ENCODE data around the gene ALDH1A3.

ALDH1A3 gene

DNA sequence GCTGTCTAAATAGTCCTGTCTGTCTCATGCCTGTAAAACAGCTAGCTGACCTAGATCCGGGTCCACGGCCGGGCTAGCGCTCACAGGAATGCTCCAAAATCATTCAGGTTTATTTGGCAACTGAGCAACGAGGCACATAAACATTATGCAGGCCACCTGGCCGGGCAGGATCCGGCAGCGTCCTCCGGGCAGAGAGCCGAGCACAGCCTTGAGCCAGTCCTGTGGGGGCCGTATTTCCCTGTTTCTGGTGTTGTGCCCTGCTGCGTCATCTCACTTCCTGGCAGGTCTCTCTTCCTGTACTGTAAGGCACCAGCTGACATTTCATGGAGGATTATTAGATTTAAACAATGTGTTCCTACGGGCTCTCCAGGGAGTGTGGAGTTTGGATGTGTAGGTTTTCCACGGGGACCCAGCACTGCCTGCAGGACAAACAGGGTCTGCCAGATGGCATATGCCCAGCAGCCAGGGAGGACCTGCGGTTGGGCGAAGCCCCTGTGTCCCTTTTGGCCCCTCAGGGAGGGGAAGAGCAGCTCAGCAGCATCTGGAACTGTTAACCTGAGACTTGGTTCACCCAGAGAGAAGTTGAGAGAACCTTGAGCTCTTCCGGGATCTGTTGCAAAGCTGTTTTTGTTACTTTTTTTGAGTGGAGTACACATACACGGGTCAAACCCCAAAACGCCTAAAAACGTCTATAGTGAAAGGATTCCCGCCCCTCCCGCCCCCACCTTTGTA is 23.0 kb downstream of the ALDH1A3 start:
- peak; percentile 82 for DNase-seq (ENCODE audit: low read depth)

DNA sequence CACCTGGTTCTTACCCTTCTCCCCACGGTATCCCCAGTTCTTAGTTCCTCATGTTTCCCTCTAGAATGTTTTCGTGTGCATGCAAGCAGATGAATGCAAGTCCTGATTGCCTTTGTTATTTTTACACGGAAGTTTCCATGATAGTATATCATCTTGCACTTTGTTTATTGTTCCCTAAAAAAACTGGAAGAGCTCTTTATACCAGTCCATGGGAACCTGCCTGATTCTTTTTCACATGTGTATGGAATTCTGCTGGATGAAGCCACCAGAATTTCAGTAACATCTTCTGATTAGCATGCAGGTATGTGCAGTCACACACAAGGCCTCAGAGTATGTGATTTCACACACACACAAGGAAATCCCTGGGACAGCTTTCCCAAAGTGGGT is 23.5 kb downstream of the ALDH1A3 start:
- no peak for DNase-seq (ENCODE audit: low read depth)

DNA sequence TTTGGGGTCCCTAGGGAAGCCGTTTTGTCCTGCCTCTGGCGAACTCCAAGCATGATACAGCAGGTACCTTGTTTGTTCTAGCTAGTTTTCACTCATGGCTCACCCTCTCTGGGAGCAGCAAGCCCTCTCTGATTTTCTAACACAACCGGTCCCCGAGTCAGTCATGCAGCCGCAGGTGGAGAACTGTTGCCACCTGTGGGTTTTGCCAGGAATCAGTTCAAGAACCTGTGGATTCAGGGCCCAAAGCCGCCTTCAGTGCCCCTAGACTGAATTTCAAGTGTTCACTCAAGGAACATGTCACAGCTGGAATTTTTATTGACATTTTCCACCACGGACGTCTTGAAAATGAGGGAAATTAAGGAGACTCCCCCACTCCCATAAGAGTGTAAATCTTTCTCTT is 26.2 kb downstream of the ALDH1A3 start:
- DNase-seq (ENCODE audit: low read depth), result no peak

DNA sequence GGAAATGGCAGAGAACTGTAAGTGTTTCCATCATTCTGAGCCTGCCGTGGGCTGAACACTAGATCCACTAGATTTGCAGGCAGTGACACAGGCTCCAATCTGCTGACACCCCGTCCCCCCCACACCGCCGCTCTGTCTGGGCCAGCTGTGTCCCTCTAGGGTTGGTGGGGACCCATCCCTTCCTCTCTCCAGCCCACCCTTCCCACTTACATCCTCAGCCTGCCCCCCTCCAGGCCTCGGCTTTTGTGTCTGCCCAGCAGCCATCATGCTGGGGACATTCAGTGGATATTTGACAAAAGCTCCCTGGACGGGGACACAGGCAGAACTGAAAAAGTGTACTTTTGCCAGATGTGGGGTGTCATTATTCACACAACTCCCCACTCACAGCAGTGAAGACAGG is 28.8 kb downstream of the ALDH1A3 start:
- DNase-seq (ENCODE audit: low read depth), result no peak

DNA sequence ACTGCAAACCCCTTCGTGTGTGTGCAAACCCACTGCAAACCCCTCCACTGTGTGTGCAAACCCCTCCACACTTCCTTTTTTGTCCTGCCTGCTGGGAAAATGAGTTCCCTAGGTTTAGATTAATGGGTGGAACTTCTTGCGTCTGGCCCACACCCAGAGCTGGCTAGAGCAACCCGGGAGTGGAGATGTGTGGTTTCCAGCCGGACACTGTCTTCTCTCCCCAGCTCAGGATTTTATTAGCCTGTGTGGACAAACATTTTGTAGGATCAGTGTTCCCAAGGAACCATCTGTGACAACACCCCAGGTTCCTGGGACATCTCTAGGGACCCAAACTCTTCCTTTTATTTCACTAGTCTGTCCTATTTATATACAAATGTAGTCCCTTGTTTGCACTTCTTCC is 29.9 kb downstream of the ALDH1A3 start:
- no peak for DNase-seq (ENCODE audit: low read depth)

DNA sequence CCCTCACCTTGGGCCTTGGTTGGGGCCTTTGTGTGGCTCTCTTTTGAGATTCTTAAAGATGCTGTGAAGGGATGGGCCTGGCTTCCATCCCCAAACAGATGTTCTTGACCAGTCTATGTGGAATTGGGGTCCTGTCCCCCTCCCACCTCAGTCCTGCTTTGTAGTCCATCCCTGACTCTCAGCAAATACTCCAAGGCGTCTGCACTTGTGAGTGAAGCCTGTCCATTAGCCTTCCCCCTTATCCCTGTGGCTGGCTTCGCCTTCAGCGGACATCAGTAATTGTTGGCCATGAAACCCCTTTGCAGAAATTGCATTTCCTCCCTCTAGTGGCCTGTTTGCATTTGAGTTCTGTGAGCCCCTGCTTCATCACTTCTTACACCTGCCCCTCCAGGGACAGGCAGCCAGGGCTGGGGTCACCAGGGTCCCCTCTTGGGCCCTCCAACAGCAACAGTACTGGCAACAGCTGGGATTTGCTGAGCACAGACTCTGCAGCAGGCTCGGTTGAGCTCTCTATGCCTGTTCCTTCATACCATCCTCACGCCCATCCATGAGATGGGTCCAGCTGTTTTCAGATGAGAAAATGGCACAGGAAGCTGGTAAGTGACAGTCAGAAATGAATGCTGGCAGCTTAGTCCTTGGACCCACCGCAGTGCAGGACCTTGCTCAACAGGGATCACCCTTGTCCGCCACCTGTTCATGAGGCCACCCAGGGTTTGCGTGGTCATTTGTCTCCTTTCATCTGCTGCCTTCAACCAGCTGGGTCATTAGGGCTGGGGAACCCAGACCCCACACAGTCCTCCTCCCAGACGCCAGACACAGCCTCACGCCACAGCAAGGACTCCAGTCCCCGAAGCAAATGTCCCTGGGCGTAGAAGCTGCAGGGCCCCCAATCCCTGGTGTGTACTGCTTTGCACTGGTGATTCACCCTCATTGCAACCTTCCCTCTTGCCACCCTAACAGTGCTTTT is 30.6 kb downstream of the ALDH1A3 start:
- no peak for DNase-seq (ENCODE audit: low read depth)

DNA sequence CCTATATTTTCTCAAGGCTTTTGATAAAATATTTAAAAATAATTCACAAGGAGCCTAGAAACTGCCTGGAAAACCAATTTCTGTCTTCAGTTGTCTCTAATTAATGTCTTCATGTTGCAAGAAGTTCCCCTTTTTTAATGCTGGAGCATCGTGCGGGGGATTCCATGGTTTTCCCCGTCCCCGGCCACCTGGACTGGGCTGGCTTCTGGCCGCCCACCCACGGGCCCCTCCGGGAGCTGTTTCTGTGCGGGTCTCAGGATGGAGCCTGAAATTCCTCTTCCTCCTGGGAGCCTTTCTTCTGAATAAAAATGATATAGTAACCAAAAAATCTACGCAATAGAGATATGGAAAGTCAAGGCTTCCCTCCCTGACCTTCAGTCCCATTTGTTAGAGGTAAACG is 31.5 kb downstream of the ALDH1A3 start:
- no peak for DNase-seq (ENCODE audit: low read depth)

DNA sequence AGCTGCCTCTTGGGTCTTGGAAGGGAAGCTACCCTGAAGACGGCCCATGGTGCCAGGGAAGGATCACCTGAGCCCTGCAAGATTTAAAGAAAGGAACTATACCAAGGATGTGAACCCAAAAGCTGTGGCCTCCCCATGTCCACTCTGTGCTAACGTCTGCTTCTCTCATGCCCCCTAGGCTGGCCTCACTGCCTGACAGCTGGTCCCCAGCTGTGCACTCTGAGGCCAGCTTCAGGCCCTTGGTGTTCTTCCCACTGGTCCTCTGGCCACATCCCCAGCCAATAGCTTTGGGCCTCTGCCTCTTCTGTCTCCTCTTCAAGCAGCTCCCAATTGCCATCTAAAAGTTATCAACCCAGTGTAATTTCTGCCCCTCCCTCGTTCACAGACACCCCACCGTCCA is 34.3 kb downstream of the ALDH1A3 start:
- no peak for DNase-seq (ENCODE audit: low read depth)

DNA sequence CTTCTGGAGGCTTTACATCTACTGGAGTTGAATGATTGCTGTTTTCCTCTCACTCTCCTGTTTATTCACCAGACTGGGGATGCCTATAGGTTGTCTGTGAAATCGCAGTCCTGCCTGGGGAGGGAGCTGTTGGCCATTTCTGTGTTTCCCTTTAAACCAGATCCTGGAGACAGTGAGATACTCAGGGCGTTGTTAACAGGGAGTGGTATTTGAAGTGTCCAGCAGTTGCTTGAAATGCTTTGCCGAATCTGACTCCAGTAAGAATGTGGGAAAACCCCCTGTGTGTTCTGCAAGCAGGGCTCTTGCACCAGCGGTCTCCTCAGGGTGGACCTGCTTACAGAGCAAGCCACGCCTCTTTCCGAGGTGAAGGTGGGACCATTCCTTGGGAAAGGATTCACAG is 35.2 kb downstream of the ALDH1A3 start:
- no peak for DNase-seq (ENCODE audit: low read depth)

DNA sequence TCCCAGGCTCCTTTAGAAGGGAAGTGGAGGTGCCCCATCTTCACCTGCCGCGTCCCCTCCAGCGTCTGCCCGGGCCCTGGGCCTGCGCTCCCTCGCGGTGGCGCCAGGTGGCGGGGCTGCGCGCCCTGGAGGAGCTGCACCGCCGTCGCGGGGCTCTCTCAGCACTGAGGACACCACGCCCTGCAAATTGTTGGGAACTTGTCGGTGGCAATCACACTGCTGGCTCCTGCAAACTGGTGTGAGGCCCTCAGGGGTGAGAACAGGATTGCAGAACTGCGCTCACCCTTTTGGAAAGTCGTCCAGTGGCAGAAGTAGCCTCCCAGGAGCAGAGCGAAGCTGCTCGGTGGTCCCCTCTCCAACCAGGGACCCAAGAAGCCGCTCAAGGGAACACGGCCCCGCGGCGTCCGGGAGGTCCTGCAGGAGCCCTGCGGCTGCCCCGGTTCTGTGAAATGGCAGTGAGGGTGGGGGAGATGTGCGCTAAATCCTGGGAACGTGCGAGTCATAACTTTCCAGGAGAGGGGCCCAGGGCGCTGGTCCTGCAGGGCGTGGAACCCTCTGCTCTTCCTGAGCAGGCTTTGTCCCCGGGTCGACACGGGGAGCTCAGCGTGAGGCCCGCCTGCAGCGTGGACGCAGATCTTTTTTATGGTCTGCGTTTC is 38.5 kb downstream of the ALDH1A3 start:
- DNase-seq (ENCODE audit: low read depth), result peak; percentile 64

DNA sequence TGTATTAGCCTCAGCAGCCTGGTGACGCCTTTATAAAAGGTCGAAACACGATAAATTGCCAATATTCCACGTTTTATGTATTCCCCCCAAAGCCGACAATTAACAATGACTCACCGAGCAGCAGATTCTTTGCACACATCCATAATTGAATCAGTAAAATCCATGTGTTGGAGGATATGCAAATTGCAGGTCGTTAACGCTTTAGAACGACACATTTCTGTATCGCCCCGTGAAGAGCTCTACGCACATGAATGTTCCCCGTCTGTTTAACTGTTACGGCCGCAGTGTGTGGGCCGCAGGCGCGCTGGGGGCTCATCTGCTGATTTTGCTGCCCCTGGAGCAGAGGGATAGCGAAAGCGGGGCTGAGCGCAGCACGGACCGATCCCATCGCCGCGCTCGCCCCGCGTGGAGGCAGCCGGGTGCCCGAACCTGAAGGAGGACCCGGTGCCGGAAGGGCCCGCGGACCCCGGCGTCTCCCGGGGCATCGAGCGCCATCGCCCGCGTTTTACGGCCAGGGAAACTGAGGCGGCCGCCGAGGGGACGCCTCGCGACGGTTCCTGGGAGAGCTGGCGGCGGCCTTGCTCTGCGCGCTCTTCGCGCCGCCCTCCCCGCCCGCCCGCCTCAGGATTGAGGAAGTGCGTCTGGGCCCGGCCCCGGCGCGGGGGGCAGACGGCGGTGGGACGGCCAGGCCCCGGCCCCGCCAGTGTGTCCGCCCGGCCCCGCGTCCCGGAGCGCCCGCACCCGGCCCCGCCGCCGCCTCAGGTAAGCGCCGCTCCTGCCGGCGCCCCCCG is 39.3 kb downstream of the ALDH1A3 start, which contains the start of gene LRRK1:
TSS of gene LRRK1 (plus strand) at position 668 of the 791 bp plus-strand sequence. CDS start 5,276 bp downstream, outside the sequence.
- DNase-seq (ENCODE audit: low read depth), result no peak

DNA sequence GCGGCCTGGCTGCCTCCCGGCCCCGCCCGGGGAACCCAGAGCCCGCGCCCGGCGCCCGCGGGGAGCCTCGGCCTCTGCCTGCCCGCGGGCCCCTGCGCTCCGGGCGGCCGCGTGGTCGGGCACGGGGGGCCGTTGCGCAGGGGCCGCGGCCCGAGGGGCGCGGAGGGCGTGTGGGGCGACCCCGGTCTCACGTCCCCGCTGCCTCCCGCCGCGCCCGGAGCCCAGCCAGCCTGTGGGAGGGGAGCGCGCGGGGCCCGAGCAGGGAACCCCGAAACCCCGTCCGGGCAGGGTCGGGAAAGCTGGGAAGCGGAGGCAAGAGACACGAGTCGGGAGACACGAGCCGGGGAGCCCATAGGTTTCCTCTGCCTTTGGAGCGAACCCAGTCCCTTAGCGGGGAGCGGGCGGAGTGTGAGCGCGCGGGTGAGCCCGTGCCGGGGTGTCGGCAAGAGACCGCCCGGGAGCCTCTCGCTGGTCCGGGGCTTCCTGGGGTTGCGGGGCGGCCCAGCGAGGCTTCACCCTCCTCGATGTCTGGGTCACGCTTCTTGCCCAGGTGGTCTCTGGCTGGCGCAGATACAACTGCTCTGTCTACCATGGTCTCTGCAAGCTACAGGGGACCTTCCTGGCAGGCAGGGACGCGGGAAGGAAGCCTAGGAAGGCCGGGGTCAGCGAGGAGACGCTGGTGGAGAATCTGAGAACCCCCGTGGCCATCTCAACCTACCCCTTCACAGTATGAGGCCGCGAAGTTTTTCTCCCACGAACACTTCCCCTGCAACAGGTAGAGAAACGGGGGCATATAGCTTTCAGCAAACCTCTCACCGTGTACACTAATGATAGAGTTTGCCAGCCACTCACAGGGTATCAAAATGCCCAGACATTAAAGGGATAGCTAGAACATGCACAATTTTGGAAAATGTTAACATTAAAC is 40.1 kb downstream of the ALDH1A3 start:
- DNase-seq (ENCODE audit: low read depth), result no peak

DNA sequence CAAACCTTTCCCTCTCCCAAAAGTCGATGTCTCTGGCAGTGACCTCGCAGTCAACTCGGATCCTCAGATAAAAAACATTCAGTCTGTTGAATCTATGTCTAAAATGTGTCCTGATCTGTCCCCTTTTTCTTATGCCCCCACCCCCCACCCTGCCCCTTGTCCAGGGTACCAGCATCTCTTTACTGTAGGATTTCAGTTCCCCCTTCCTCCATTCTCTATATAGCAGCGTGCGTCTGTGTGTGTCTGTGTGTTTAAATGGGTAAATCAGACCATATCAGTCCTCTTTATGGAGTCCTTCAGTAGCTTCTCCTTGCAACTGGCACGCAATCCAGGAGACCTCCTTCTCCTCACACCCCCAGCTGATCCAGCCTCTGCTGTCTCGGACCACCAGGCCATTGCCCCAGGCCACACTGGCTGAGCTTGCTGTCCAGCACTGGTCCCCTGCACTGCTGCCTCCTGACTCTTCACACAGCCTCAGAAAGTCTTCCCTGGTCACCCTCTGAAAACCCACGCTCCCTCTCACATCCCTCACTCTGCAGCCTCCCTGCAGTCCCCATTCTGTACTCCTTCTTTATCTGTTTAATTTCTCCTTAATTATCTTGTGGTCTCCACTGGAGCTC is 41.0 kb downstream of the ALDH1A3 start:
- DNase-seq (ENCODE audit: low read depth), result no peak

DNA sequence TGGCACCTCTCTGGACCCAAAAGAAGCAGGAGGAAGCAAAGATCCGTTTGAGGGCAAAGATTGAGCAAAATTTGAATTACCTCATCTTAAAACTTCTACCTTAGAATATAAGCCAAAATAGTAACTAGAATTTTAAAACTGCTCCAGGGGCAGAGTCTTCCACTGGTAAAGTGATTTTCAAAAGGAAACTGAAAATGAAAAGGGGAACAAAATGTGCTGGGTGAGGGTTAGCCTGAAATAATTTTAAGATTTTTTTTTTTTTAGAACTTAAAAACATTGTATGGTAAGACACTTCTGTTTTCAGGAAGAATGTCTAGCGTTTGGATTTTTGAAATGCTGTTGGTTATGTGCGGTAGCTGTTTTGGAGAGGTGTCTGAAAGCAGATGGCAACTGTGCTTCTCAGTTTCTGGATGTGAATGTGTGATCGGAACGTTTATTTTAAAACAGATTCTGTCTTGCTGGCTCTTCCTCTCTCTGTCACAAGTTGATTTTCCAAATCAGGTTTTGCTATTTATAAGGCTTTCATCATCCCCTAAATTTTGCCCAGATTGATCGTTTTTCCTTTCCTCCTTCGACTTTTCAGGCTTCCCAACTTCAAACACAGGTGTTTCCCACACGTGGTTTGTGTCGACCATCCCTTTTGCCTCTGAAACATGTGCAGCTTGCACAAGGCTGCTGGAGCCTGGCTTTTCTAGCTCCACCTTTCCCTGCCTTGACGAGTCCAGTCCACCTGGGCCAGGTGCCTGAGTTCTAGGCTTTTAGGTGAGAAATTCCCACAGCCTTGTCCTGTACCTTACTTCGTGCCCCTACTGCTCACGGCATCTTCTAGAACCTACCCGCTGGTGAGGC is 42.8 kb downstream of the ALDH1A3 start:
- no peak for DNase-seq (ENCODE audit: low read depth)

DNA sequence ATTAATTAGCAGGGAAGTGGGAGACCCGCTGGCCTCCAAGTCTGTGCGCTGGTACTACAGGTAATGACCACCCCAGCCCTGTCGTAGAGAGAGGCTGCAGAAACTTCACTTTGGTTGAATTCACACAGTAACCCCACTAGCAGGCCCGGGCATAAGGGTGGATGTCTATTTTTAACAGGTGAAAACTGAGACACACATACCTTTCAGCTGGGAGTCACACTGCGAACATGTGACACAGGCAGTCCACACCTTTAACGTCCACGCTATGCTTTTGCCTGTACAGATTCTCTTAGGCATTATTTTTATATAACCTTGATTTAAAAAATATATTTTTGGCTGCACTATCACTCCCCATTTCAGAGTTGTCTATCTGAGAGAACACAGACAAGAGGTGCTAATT is 43.4 kb downstream of the ALDH1A3 start:
- DNase-seq (ENCODE audit: low read depth), result no peak

DNA sequence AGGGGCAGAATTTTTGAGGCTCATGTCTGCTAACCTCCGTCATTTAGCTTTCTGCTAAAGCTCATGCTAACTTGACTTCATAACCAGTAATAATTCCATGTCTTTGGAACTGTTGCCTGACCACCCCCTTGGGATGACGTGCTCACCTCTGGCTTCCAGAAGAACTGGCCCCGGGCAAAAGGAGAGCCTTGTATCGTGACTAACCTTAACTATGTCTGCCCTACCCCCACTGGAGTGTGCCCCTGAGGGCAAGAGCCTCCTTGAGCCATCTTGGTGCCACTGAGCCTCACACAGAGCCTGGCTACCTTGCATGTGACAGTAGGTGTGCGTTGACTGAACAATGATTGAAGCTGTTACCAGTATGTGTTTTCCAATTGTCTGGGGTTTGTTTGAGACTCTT is 44.3 kb downstream of the ALDH1A3 start:
- DNase-seq (ENCODE audit: low read depth), result no peak

DNA sequence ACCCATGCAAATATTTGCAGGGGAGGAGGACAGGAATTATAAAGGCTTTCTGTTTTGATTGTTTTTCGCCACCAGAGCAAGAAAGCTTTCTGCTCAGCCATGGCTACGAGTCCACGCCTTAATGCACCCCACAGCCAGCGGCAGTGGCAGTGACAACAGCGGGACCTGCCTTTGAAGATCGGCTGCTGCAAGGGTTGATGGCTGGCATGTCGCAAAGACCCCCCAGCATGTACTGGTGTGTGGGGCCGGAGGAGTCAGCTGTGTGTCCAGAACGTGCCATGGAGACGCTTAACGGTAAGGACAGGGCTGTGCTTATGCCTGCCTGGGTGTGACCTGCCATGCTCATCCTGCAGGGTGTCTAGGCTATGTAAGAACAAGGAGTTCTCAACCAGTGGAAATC is 44.8 kb downstream of the ALDH1A3 start:
- DNase-seq (ENCODE audit: low read depth), result no peak

DNA sequence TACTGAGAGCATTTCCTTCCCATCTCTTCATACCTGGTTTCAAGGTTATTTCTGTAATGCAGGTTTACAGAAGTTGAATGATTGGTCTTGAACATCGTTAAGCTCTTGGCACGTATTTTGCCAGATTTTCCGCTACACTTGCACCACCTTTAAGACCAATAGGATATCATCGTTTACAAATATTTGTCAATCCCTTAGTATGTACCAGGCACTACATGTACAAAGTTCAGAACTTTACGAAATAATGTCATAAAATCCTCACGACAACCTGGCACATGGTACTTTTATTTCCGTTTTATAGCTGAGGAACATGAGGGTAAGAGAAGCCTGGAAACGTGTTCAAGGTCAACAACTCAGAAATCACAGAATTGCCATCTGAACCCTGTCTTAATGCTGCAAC is 45.8 kb downstream of the ALDH1A3 start:
- no peak for DNase-seq (ENCODE audit: low read depth)

DNA sequence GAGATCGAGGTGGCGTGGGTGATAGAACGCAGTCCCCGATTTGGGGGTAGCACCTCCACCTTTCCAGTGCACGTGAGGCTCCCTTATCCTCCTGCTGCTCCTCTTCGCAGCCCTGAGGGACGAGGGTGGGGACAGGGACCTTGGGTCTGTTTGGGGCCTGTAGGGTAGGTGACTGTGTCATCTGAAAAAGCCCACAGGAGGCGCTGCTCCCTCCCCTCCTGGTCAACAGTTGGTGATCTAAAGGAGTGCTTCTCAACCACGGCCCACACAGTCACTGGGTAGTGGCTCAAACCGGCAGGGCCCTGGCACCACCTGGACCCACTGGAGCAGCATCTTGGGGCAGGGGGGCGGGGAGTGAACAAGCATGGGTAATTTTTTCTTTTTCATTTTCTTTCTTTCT is 46.6 kb downstream of the ALDH1A3 start:
- no peak for DNase-seq (ENCODE audit: low read depth)

All from GM04504 (cell line).